A549 (cell line): ENCODE results near the gene TBXA2R.

Experiments used
- POLR2A ChIP-seq: IDR thresholded peaks from 2 replicates; pipeline ENCODE4 v1.6.1; 2012; ENCODE audit warnings: mild to moderate bottlenecking, low read length
- RCOR1 ChIP-seq: fragments of 150-350 bp; IDR thresholded peaks from 2 replicates; pipeline ENCODE4 v1.6.1; 2014; ENCODE audit warnings: antibody characterized with exemption, low read length, low read depth
- RFX5 ChIP-seq: fragments of 450-650 bp; IDR thresholded peaks from 2 replicates; pipeline ENCODE4 v1.7.1; 2014; ENCODE audit warnings: antibody characterized with exemption, mild to moderate bottlenecking, moderate library complexity
- TF ChIP-seq, protein P1 (sequence below): fragments of >200 bp; sonication (Bioruptor Twin); formaldehyde crosslinking; IDR thresholded peaks from 3 replicates; pipeline ENCODE4 v1.5.1; 2016
- TF ChIP-seq, protein P2 (sequence below): IDR thresholded peaks from 2 replicates; pipeline ENCODE4 v1.6.1; 2012

DNA sequence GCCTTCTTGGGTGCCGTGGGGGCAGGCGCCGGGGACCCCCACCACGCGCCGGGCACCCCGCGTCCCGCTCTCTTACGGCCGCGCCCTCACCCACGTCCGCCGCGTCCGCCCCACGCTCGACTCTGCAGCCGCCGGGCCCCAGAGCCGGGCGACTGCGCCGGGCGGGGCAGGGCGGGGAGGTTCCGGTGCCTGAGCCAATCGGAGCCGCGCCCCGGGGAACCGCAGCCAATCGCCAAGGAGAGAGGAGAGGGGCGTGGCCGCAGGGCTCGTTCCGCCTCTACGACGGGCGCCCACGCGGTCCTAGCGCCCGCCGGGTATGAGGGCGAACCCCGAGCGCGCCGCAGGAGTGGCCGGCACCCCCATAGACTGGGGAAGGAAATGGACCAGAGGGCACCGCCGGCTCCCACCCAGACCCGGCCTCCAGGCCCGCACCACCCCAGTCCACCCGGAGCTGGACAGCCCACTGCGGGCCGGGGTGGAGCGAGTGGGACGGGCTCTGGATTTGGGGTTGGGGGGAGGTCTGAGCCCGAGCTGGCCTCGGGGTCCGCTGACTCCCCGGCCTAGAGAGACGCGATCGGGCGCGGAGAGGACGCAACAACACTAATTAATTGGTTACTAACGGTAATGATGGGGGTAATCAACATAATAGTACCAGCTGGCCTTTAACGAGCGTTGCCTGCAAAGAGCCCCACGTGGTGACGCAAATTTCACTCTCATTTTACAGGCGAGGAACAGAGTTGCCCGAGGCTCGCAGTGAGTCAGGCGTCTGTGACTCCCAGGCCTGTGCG, 49.0 kb downstream of the TBXA2R start, which contains the start of gene MFSD12:
- no peak for TF ChIP-seq RFX5
- peak; percentile 56 for TF ChIP-seq POLR2A
- TF ChIP-seq, protein P1, sequence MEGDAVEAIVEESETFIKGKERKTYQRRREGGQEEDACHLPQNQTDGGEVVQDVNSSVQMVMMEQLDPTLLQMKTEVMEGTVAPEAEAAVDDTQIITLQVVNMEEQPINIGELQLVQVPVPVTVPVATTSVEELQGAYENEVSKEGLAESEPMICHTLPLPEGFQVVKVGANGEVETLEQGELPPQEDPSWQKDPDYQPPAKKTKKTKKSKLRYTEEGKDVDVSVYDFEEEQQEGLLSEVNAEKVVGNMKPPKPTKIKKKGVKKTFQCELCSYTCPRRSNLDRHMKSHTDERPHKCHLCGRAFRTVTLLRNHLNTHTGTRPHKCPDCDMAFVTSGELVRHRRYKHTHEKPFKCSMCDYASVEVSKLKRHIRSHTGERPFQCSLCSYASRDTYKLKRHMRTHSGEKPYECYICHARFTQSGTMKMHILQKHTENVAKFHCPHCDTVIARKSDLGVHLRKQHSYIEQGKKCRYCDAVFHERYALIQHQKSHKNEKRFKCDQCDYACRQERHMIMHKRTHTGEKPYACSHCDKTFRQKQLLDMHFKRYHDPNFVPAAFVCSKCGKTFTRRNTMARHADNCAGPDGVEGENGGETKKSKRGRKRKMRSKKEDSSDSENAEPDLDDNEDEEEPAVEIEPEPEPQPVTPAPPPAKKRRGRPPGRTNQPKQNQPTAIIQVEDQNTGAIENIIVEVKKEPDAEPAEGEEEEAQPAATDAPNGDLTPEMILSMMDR = no peak
- no peak for TF ChIP-seq RCOR1
- TF ChIP-seq, protein P2, sequence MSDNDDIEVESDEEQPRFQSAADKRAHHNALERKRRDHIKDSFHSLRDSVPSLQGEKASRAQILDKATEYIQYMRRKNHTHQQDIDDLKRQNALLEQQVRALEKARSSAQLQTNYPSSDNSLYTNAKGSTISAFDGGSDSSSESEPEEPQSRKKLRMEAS = peak; percentile 94
